ENCODE results near the gene SYTL4. TPM values are rescaled to one million over a fixed set of nuclear protein-coding genes. Genes with fewer than 3 reads are reported as not detected.

SYTL4 gene
- total RNA-seq, 4 donors from 2014 or later: 1.7 to 6.4 (median 4.0) TPM

GRCh38 chrX:100674705-100675104, 57.2 kb downstream of the SYTL4 start:
- intact Hi-C loops (cut with DNase I; ENCODE audit: low total_unique reads): no loop called here
- 54 to 68% methylated on average over 2 of the region's 2 CpGs for WGBS, 2 donors
- no peak for DNase-seq (ENCODE audit: low spot score in 2 of 2)
- H3K4me3 ChIP-seq (ENCODE audit: low read depth, poor library complexity, severe bottlenecking): no peak overlapping the region
- TF ChIP-seq CTCF (IDR thresholded peaks at IDR 0.05): no peak
- no peak for TF ChIP-seq POLR2A (IDR thresholded peaks at IDR 0.05)

GRCh38 chrX:100673397-100673953, 58.4 kb downstream of the SYTL4 start:
- no peak overlapping the region for H3K4me3 ChIP-seq (ENCODE audit: low read depth, poor library complexity, severe bottlenecking)
- intact Hi-C loops (cut with DNase I; ENCODE audit: low total_unique reads): no loop called here
- DNase-seq (ENCODE audit: low spot score in 2 of 2): no peak
- TF ChIP-seq POLR2A (IDR thresholded peaks at IDR 0.05) (no peak), CTCF (IDR thresholded peaks at IDR 0.05) (no peak)
- WGBS, 2 donors: 56 to 73% methylated on average over 3 of the region's 3 CpGs

- DNase-seq (ENCODE audit: low spot score in 2 of 2): no peak
- TF ChIP-seq CTCF (IDR thresholded peaks at IDR 0.05) (no peak), POLR2A (IDR thresholded peaks at IDR 0.05) (no peak)
- WGBS, 2 donors: 76 to 85% methylated on average over 3 of the region's 3 CpGs
- intact Hi-C loops (cut with DNase I; ENCODE audit: low total_unique reads): no loop called here
- H3K4me3 ChIP-seq (ENCODE audit: low read depth, poor library complexity, severe bottlenecking): no peak overlapping the region
Observed at GRCh38 chrX:100672966-100673365, 59.0 kb downstream of the SYTL4 start.

- H3K4me3 ChIP-seq (ENCODE audit: low read depth, poor library complexity, severe bottlenecking): no peak overlapping the region
- intact Hi-C loops (cut with DNase I; ENCODE audit: low total_unique reads): no loop called here
- no peak for TF ChIP-seq CTCF (IDR thresholded peaks at IDR 0.05)
- no peak for TF ChIP-seq POLR2A (IDR thresholded peaks at IDR 0.05)
- WGBS, 2 donors: 38 to 40% methylated on average over 2 of the region's 2 CpGs
- DNase-seq (ENCODE audit: low spot score in 2 of 2): no peak
Observed at GRCh38 chrX:100663642-100664041, 68.3 kb downstream of the SYTL4 start.

- TF ChIP-seq CTCF (IDR thresholded peaks at IDR 0.05) (no peak), POLR2A (IDR thresholded peaks at IDR 0.05) (no peak)
- WGBS, 2 donors: 76 to 86% methylated on average over 4 of the region's 4 CpGs
- DNase-seq (ENCODE audit: low spot score in 2 of 2): no peak
- intact Hi-C loops (cut with DNase I; ENCODE audit: low total_unique reads): no loop called here
- H3K4me3 ChIP-seq (ENCODE audit: low read depth, poor library complexity, severe bottlenecking): no peak overlapping the region
Observed at GRCh38 chrX:100662796-100663195, 69.1 kb downstream of the SYTL4 start.

GRCh38 chrX:100662170-100662569, 69.8 kb downstream of the SYTL4 start:
- no peak for DNase-seq (ENCODE audit: low spot score in 2 of 2)
- intact Hi-C loops (cut with DNase I; ENCODE audit: low total_unique reads): no loop called here
- H3K4me3 ChIP-seq (ENCODE audit: low read depth, poor library complexity, severe bottlenecking): no peak overlapping the region
- no peak for TF ChIP-seq POLR2A (IDR thresholded peaks at IDR 0.05)
- TF ChIP-seq CTCF (IDR thresholded peaks at IDR 0.05): no peak
- 90 to 93% methylated on average over 13 of the region's 13 CpGs for WGBS, 2 donors

Measured in lower leg skin (tissue), 4 donors.